PFSK-1 (cell line): Measurements from ENCODE around the gene NEDD9.

Source experiments
- FOXP2 ChIP-seq: optimal IDR thresholded peaks from 2 replicates; pipeline ENCODE3; 2011; ENCODE audit warnings: borderline replicate concordance, control low read depth, inconsistent platforms; ENCODE audit not compliant: insufficient read depth; ENCODE audit errors: extremely low read length, extremely low read depth
- POLR2AphosphoS5 ChIP-seq: IDR thresholded peaks from 2 replicates; pipeline ENCODE4 v1.6.1; 2012; ENCODE audit warnings: low read depth, mild to moderate bottlenecking, control low read depth, low read length, moderate library complexity

- TF ChIP-seq POLR2AphosphoS5 (no peak), FOXP2 (no peak)
These were observed 23.6 kb downstream of the NEDD9 start for GRCh38 chr6:11208854-11209253.
